H7 (cell line): ENCODE results near the gene ZBTB7C. TPM values are rescaled to one million over a fixed set of nuclear protein-coding genes. Genes with fewer than 3 reads are reported as not detected.
"Not testable (repeated sequence)": the region's sequence is repeated elsewhere in the genome, so short reads cannot be mapped to it uniquely, and the experiment has no call there.

Experiments used
- DNase-seq: peaks from one replicate; pipeline ENCODE4 v3.0.0; 2012
- H3K27me3 ChIP-seq: 2 replicates; pipeline ENCODE4 v1.6.0; 2011; ENCODE audit warnings: mild to moderate bottlenecking, low read length; ENCODE audit not compliant: control insufficient read depth, insufficient read depth
- H3K36me3 ChIP-seq: replicated peaks from 2 replicates; pipeline ENCODE4 v1.5.1; 2011; ENCODE audit warnings: low read length; ENCODE audit not compliant: control insufficient read depth, insufficient read depth
- H3K4me3 ChIP-seq: 2 replicates; pipeline ENCODE4 v1.5.1; 2011; ENCODE audit warnings: low read depth, mild to moderate bottlenecking, control low read depth, low read length, moderate library complexity; ENCODE audit not compliant: insufficient read depth
- total RNA-seq: library from RNA; depleted of rRNA; stranded (reverse); fragments of >200 nt; shearing (Covaris generic); gene quantifications from 2 replicates; pipeline ENCODE4 v1.2.3, GENCODE V29; 2014; rRNA removed

The ZBTB7C gene
- 0.15 and 0.38 TPM in 2 replicates for total RNA-seq

DNA sequence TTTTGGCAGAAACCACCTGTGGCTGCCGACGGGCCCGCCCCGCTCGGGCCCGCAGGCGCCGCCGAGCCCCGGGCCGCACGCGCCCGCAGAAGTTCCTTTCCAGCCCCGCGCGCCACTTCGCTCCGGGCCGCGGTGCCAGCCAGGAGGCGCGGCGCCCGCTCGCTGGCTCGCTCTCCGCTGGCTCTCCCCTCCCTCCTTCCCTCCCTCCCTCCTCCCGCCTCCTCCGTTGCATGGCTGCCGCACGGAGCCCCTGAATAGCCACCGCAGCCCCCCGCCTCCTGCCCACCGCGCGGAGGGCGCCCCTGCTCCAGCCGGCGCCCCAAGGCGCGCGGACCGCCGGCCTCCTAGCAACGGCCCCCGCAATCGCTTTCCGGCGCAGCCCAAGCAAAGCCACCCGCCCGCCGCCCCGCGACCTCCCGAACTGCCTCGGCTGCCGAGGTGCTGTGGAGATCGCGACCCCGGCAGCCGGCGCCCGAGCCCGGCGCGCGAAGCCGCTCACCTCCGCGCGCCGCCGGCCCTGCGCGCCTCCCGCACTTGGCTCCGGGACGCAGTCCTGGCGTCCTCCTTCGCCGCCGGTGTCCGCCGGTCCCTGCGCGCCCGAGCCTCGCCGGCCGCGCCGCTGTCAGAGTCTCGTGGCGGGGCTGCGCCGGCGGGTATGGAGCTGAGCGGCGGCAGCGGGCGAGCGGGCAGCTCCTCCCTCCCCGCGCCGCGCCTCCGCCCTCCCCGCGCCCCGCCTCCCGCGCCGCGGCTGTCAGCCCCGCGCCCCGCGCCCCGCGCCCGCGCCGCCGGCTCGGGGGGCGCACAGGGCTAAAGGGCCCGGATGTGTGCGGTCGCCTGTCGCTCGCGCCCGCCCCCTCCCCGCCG, at the start of gene ZBTB7C:
ZBTB7C (minus strand) TSS at position 657 of the 864 bp plus-strand sequence.
- Histone ChIP-seq H3K27me3 (peaks cover 64% of the 10 kb centered on the region), H3K36me3 (no peaks in the 10 kb centered on the region), H3K4me3 (peak within 1 kb of the TSS; percentile 67)
- DNase-seq = peak; percentile 86

DNA sequence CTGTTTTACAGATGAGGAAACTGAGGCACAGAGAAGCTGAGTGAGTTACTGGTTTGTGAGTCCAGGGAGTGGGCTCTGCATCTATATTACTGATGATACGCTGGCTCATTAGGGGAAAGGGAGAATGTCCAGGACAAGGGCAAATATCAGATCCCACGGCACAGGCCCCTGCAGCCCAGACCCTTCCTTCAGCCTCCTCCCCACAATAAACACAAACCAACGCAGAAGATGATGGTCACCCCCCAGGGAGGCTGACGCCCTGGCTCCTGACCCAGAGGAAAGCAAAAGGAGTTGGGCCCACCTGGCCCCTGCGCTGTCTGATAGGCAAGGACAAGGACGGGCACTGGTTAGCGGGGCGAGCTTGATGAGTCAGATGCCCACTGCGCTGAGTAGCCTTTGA, 47.7 kb upstream of the ZBTB7C start:
- Histone ChIP-seq H3K4me3 (no peak overlapping the region), H3K27me3 (no peaks in the 10 kb centered on the region), H3K36me3 (no peaks in the 10 kb centered on the region)
- DNase-seq = no peak

DNA sequence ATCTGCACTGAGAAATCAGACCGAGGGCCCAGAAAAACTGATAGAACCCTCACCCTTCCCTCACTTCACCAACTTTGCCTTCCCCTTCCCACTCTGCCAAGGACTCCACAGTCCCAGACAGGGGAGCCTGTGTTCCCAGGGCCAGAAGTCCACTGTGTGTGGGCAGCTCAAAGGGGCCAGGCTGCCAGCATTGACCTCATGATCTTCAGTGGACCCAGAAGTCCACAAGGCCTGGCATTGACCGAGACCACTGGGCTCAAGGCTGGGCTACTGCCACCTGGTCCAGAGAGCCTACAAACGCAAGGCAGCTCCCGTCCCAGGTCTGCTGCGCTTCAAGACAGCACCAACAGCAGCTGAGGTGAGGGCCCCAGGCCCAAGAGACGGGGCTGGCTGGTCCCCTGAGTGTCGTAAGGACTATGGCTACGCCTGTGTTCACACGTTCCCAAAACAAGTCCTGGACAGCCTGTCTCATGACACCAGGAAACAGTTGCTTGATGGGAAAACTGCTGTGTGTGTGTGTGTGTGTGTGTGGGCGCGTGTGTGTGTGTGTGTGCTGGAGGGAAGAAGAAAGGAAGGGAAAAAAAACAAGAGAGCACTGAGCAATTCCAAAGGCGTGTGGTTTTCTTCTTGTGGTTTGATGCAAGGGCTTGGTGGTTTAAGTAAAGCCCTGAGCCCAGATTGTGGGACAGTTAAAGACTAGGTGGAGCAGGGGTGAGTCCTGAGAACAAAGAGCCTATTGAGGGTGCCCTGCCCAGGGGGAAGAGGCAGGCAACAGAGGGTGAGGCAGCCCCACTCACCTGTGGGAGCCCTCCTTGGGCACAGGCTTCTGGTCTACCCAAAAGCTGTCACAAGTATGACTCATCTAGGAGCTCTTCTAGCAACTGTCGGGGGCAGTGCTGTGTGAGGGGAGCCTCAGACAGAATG, 46.6 kb upstream of the ZBTB7C start:
- no peak for DNase-seq
- Histone ChIP-seq H3K4me3 (no peak overlapping the region), H3K27me3 (no peaks in the 10 kb centered on the region), H3K36me3 (no peaks in the 10 kb centered on the region)

DNA sequence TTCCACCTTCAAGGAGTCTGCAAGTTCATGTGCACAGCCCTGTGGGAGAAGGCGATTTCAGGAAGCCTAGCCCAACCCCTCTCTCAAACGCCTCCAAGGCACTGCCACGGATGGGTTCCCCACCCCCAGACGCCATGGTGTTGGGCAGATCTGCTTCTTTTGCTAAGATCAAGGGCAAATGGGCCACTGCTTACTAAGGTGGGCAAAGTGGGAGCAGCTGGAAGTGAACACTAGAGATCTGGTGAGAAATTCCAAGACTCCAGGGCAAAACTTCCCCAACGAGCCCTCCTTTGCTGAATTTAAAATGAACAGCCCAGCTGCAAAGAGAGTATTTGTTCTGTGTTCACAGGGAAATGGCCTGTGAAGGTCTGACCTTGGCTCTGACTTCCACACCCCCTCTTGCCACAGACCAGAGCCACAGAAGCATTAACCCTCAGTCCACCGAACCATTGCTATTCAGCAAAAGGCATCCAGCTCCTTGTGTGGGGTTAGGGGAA, 45.1 kb upstream of the ZBTB7C start:
- no peak overlapping the region for H3K4me3 ChIP-seq
- DNase-seq = no peak
- H3K27me3 ChIP-seq = no peaks in the 10 kb centered on the region
- H3K36me3 ChIP-seq = no peaks in the 10 kb centered on the region

DNA sequence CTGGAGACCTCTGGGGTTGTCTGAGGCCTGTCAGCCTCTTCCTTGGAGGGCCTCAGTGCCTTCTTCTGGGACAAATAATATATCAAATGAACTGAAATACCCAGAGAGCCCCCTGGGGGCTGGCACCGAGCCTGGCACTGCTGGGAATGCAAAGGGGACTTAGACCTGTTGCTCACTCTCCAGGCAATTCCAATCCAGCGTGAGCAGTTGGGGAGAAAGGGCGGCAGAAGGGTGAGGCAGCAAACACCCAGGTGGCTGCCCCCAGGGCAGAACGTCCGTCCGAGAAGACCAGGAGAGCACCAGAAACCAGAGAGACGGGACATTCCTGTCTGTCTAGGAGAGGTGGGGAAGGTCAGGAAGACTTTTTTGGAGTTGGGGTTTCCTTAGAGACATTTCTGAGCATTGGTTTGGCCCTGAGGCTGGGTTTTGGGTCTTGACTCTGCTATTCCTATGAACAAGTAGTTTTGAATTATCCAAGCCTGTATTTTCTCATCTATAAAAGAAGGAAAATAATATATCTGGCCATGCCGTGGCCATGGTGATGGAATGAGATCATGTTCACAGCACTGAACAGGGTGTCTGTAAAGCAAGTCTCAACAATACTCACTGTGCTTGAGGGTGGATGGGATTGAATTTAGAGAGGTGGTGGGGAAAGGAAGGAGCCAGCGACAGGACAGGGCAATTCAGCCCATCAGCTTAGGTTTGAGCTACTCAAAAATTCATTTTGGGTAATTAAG, 44.3 kb upstream of the ZBTB7C start:
- DNase-seq = no peak
- no peak overlapping the region for H3K4me3 ChIP-seq
- no peaks in the 10 kb centered on the region for H3K27me3 ChIP-seq
- H3K36me3 ChIP-seq = no peaks in the 10 kb centered on the region

DNA sequence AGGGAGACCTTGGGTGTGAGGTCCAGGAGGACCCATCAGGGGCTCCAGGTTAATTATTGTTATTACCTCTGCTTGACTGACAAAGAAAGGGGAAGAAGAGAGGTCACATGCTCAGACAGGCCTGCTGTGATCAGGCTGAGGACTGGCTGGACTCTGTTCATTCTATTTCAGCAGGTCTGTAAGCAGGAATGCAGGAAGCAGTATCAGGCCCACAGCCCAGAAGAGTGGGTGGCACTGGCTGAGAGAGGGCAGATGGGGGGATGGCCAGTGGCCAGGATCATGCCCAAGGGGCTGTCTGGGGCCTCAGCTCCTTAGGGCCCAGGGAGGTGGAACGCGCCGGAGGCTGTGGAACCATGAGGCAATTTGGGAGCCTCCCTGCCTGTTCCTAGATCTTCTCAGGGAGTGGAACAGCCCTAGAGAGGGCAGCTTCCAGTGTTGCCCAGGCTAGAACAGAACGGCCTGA, 43.7 kb upstream of the ZBTB7C start:
- no peak for DNase-seq
- Histone ChIP-seq H3K4me3 (no peak overlapping the region), H3K36me3 (no peaks in the 10 kb centered on the region), H3K27me3 (no peaks in the 10 kb centered on the region)

DNA sequence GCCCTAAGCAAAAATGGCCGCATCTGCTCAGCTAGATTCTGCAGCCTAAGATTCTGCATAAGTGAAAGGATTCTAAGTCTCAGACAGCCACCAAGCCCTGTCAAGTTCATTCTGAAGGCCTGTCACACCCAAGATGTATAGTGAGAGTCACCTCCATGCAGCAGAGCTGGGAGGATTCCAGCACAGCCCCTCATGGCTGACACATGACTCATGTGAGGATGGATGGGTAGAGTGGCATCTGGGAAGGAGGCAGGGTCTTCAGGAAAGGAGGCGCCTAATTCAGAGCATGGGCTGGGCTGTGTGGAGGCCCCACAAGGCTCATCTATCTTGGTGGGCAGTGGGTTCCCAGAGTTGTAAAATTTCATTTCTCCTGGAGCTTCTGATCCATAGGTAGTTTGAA, 41.5 kb upstream of the ZBTB7C start:
- H3K4me3 ChIP-seq = no peak overlapping the region
- no peaks in the 10 kb centered on the region for H3K36me3 ChIP-seq
- no peak for DNase-seq
- no peaks in the 10 kb centered on the region for H3K27me3 ChIP-seq

DNA sequence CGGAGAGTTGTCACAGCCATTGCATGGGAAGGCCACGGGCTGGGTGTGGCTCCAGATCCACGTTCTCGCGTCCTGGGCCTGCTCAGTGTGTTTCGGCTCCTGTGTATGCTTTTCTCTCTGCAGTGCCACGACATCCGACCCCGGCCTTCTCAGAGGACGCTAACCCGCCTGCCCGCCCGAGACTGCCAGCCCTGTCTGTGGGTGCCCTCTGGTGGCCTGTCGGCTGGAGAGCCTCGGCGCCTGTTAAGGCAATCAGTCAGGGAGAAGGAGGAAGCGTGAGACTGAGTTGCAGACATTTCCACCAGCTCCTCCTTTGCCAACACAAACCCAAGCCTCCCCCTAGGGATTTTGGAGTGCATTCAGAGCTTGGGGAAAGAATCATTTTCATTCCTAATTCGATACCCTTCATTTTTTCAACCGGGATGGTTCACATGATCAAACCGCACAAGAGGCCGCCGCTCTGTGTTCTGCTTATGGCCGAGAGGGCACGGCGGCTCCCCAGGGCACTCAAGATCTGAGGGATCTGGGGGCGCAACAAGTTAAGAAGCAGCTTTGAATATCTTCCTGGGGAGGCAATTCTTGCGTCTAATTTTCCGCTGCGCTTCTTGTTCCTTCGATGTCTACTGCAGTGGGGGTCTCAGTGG, 37.5 kb upstream of the ZBTB7C start:
- Histone ChIP-seq H3K27me3 (no peaks in the 10 kb centered on the region), H3K36me3 (no peaks in the 10 kb centered on the region), H3K4me3 (no peak overlapping the region)
- peak; percentile 89 for DNase-seq

DNA sequence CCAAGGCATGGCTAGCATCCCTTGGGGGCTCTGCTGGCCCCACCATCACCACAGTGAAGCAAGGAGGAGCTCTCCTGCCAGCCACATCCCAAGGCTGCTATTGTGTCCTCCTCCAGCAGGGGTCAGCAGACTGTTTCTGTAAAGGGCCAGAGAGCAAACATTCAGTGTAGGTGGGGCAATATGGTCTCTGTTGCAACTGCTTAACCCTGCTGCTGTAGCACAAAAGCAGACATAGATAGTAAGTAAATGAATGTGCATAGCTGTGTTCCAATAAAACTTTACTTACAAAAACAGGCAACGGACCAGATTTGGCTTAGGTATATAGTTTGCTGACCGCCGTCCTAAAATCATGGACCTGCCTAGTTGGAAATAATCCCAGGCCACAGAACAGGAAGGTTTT, 36.4 kb upstream of the ZBTB7C start:
- DNase-seq = peak; percentile 78
- no peak overlapping the region for H3K4me3 ChIP-seq
- H3K27me3 ChIP-seq = no peaks in the 10 kb centered on the region
- no peaks in the 10 kb centered on the region for H3K36me3 ChIP-seq

DNA sequence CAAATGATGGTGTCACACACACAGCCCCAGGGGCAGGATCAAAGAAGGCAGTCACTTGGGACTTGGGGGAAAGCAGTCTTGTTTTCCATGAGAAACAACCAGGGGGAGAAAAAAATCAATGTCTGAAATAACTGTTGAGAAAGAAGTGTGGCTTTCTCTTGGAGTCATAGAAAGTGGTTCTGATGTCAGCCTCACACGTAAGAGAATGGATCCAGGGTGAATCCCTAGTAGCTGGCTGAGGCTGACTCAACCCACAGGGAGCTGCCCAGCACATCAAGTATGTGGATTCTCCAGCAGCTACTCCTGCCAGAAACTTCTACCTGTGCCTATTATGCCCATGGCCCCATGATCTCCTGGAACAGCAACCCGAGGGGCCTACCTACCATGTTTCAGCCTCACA, 33.6 kb upstream of the ZBTB7C start:
- Histone ChIP-seq H3K36me3 (no peaks in the 10 kb centered on the region), H3K27me3 (no peaks in the 10 kb centered on the region), H3K4me3 (no peak overlapping the region)
- DNase-seq = no peak

DNA sequence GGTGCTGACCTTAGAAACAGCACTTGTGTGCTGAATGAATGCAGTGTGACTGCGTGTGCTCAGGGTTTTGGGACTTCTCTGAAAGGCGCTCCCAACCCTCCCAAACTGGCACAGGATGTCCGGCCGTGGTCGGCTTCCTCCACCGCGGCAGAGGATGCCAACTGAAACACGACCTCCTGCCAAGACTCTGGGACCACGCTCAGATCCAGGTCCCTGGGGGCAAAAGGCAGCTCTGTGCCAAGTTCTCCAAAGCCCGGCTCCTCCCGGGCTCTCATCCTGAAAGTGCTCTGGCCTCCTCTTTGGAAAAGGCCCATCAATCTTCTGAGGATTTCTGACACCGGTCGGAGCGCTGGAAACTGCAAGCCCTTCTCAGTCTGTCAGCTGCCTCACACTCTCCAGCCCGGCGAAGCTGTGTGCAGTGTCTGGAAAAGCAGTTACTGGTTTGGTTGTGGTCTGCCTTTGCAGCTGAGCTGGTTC, 32.3 kb upstream of the ZBTB7C start:
- H3K36me3 ChIP-seq = no peaks in the 10 kb centered on the region
- no peak for DNase-seq
- no peaks in the 10 kb centered on the region for H3K27me3 ChIP-seq
- H3K4me3 ChIP-seq = no peak overlapping the region

DNA sequence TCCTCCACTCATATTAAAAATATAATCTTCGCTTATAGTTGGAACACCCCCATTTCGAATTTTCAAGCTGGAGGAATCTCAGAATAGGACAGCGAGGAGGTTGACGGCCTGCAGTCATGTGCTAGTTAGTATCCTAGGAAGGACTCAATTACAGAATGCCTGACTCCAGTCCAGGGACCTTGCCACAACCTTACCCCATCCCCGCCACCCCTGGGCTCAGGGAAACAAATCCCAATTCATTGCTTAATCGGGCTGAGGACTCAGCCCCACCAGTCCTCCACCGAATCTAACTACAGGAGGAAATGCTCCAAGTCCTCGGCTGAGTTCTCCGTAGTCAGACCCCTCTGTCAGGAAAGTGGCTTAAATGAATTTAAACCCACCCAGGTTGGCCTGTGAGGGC, 31.7 kb upstream of the ZBTB7C start:
- Histone ChIP-seq H3K36me3 (no peaks in the 10 kb centered on the region), H3K27me3 (no peaks in the 10 kb centered on the region), H3K4me3 (no peak overlapping the region)
- no peak for DNase-seq

DNA sequence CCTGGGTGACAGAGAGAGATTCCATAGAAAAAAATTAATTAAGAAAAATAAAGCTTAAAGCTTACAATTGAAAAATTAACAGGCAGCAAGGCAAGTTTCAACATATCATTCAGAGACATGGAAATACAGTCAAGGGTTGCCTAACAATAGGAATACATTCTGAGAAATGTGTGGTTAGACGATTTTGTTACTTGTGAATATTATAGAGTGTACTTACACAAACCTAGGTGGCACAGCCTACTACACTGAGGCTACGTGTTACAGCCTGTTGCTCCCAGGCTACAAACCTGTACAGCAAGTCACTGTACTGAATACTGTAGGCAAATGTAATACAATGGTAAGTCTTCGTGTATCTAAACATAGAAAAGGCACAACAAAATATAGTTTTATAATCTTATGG, 27.7 kb upstream of the ZBTB7C start:
- Histone ChIP-seq H3K36me3 (no peaks in the 10 kb centered on the region), H3K4me3 (no peak overlapping the region), H3K27me3 (no peaks in the 10 kb centered on the region)
- DNase-seq = no peak

DNA sequence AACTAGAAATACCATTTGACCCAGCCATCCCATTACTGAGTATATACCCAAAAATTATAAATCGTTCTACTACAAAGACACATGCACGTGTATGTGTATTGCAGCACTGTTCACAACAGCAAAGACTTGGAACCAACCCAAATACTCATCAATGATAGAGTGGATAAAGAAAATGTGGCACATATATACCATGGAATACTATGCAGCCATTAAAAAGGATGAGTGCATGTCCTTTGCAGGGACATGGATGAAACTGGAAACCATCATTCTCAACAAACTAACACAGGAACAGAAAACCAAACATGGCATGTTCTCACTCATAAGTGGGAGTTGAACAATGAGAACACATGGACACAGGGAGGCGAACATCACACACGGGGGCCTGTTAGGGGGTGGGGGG, 25.2 kb upstream of the ZBTB7C start:
- not testable (repeated sequence) for H3K27me3 ChIP-seq, H3K4me3 ChIP-seq, H3K36me3 ChIP-seq, DNase-seq
